Measurements from ENCODE around the gene CCDC117. TPM values are rescaled to one million over a fixed set of nuclear protein-coding genes. Genes with fewer than 3 reads are reported as not detected.

Gene CCDC117
- total and polyA plus RNA-seq, 5 experiments from 2014 or later, result 7.2 to 17.6 (median 11.1) TPM

- Mint-ChIP-seq H3K9me3 (peaks cover 0 to 3% (median 0%) of the 10 kb centered on the region in 9 donors), H3K4me3 (peak overlapping the region; percentile 91 to 100 (median 96)), H3K36me3 (peaks cover 5 to 46% (median 10%) of the 10 kb centered on the region in 3 donors), H3K4me1 (peaks cover 15 to 45% (median 37%) of the 10 kb centered on the region in 4 donors), H3K27me3 (no peaks in the 10 kb centered on the region), H3K27ac (peak overlapping the region; percentile 88 to 97 (median 94))
- POLR2A ChIA-PET, result interaction anchor here (1.6 to 2.1 kb wide), 3 partner anchors 27 to 56 kb away, joined by 6 to 24 read pairs (median 7); partner anchors contain the start of genes CHEK2, HSCB and XBP1
- DNase-seq (no peak), ATAC-seq (no peak)
Observed at GRCh38 chr22:28773461-28773867, 969 bp downstream of the CCDC117 start.

DNA sequence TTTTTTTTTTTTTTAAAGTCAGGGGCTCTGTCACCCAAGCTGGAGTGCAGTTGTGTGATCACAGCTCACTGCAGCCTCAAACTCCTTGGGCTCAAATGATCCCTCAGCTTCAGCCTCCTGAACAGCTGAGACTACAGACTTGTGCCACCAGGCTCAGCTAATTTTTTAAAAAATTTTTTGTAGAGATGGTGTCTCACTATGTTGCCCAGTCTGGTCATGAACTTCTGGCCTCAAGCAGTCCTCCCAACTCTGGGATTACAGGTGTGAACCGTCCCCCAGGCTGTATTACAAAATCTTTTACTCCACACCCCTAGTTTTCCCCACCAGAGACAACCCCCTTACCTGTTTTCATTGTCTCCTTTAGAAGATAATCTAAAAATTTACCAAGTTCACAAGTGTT is 1.9 kb downstream of the CCDC117 start:
- POLR2A ChIA-PET, result interaction anchor here (0.7 kb wide), 1 partner anchor 264 kb away, joined by 5 read pairs; no protein-coding TSS in a partner anchor
- no peak for DNase-seq

GRCh38 chr22:28779833-28780232 is 7.3 kb downstream of the CCDC117 start:
- peak overlapping the region in 2 of 10 donors; percentile 13 to 19 for H3K4me3 Mint-ChIP-seq
- H3K9me3 Mint-ChIP-seq, result no peaks in the 10 kb centered on the region
- POLR2A ChIA-PET, result interaction anchor here (0.8 to 2.0 kb wide), 3 partner anchors 19 to 51 kb away, joined by 4 to 6 read pairs (median 6); partner anchors contain the start of gene XBP1
- H3K27me3 Mint-ChIP-seq, result no peaks in the 10 kb centered on the region
- H3K27ac Mint-ChIP-seq, result peak overlapping the region in 1 of 10 donors; percentile 40
- H3K4me1 Mint-ChIP-seq, result peaks cover 11 to 49% (median 36%) of the 10 kb centered on the region in 4 donors
- peaks cover 0 to 91% (median 9%) of the 10 kb centered on the region in 3 donors for H3K36me3 Mint-ChIP-seq
- no peak for ATAC-seq
- DNase-seq, result no peak

More for the DNA sequence above, 1.9 kb downstream of the CCDC117 start:
- H3K36me3 Mint-ChIP-seq, result peaks cover 5 to 53% (median 10%) of the 10 kb centered on the region in 3 donors
- H3K9me3 Mint-ChIP-seq, result no peaks in the 10 kb centered on the region
- peak overlapping the region in 6 of 10 donors; percentile 37 to 92 (median 79) for H3K27ac Mint-ChIP-seq
- peaks cover 15 to 49% (median 40%) of the 10 kb centered on the region in 4 donors for H3K4me1 Mint-ChIP-seq
- no peaks in the 10 kb centered on the region for H3K27me3 Mint-ChIP-seq
- no peak for ATAC-seq
- H3K4me3 Mint-ChIP-seq, result peak overlapping the region; percentile 71 to 100 (median 94)

- DNase-seq (no peak), ATAC-seq (no peak)
- peaks cover 9 to 44% (median 33%) of the 10 kb centered on the region in 4 donors for H3K4me1 Mint-ChIP-seq
- no peaks in the 10 kb centered on the region for H3K27me3 Mint-ChIP-seq
- peak overlapping the region in 2 of 10 donors; percentile 8 to 40 for H3K27ac Mint-ChIP-seq
- H3K36me3 Mint-ChIP-seq, result peaks cover 0 to 91% (median 10%) of the 10 kb centered on the region in 3 donors
- POLR2A ChIA-PET, result interaction anchor here (0.6 to 2.0 kb wide), 3 partner anchors 18 to 51 kb away, joined by 3 to 6 read pairs (median 6); partner anchors contain the start of gene XBP1
- no peak overlapping the region for H3K4me3 Mint-ChIP-seq
- H3K9me3 Mint-ChIP-seq, result no peaks in the 10 kb centered on the region
Observed at GRCh38 chr22:28780296-28780695, 7.8 kb downstream of the CCDC117 start.

DNA sequence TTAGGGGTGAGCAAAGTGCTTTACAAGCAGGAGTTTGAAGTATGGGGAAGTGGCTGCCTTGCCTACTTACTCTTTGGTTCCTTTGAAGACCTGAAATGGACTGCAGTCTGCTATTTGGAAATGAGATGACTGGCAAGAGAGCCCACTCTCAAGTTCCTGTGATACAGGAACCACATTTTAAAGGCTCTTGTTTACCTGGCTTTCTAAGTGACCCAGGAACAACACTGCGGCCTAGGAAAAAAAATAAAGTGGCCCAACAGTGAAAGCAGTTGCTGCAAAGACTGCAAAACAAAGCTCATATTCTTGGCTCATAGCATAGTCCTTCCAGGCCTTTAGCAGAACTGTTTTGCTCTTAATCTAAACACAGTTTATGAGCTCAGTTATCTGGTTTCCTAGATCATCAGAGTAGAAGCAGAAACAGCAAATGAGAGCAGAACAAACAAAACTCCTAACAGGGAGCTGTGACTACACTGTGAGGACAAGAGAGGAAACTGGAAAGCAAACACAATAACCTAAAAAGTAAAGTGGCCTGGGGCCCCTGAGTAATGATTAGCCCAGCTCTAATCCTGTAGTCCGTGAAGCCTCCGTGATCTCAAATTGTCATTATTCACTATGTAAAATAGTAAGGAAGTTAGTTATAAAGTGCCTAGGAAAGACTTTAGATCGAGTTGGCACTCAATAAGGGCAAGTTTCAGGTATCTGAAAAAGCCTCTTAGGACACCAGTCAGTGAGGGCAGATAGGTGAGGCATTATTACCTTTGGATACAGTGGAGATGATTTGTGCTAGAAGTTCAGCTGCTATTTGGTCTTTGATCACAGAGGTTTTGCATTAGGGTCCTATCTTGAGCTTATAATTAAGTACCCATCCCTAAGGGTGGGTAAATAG is 11.5 kb downstream of the CCDC117 start:
- peak overlapping the region in 5 of 10 donors; percentile 8 to 44 (median 21) for H3K27ac Mint-ChIP-seq
- peaks cover 5 to 29% (median 15%) of the 10 kb centered on the region in 4 donors for H3K4me1 Mint-ChIP-seq
- ATAC-seq (no peak), DNase-seq (no peak)
- H3K9me3 Mint-ChIP-seq, result no peaks in the 10 kb centered on the region
- H3K4me3 Mint-ChIP-seq, result no peak overlapping the region
- H3K36me3 Mint-ChIP-seq, result peaks cover 6 to 92% (median 6%) of the 10 kb centered on the region in 3 donors
- POLR2A ChIA-PET, result no interaction called here
- no peaks in the 10 kb centered on the region for H3K27me3 Mint-ChIP-seq

GRCh38 chr22:28788601-28789000 is 16.1 kb downstream of the CCDC117 start:
- no peak for DNase-seq
- Mint-ChIP-seq H3K27me3 (no peaks in the 10 kb centered on the region), H3K4me3 (no peak overlapping the region), H3K4me1 (peaks cover 5 to 44% (median 39%) of the 10 kb centered on the region in 4 donors), H3K27ac (peak overlapping the region in 4 of 10 donors; percentile 5 to 84 (median 40)), H3K9me3 (no peaks in the 10 kb centered on the region), H3K36me3 (peaks cover 4 to 75% (median 6%) of the 10 kb centered on the region in 3 donors)
- POLR2A ChIA-PET, result interaction anchor here (0.7 kb wide), 1 partner anchor 12 kb away, joined by 3 read pairs; the partner anchor contains the start of gene XBP1
- no peak for ATAC-seq

GRCh38 chr22:28791124-28791523 is 18.6 kb downstream of the CCDC117 start:
- H3K27ac Mint-ChIP-seq, result peak overlapping the region in 7 of 10 donors; percentile 25 to 79 (median 58)
- H3K9me3 Mint-ChIP-seq, result no peaks in the 10 kb centered on the region
- H3K27me3 Mint-ChIP-seq, result no peaks in the 10 kb centered on the region
- ATAC-seq, result no peak
- peaks cover 15 to 63% (median 61%) of the 10 kb centered on the region in 4 donors for H3K4me1 Mint-ChIP-seq
- no peak for DNase-seq
- H3K36me3 Mint-ChIP-seq, result peaks cover 5 to 75% (median 16%) of the 10 kb centered on the region in 3 donors
- no peak overlapping the region for H3K4me3 Mint-ChIP-seq
- POLR2A ChIA-PET, result interaction anchor here (0.9 to 2.4 kb wide), 4 partner anchors 8 to 36 kb away, joined by 3 to 8 read pairs (median 4); partner anchors contain the start of gene XBP1

- peak in 1 of 2 donors; percentile 38 for ATAC-seq
- H3K27ac Mint-ChIP-seq, result peak overlapping the region in 9 of 10 donors; percentile 7 to 85 (median 58)
- DNase-seq, result no peak
- peaks cover 0 to 75% (median 20%) of the 10 kb centered on the region in 3 donors for H3K36me3 Mint-ChIP-seq
- no peaks in the 10 kb centered on the region for H3K9me3 Mint-ChIP-seq
- no peaks in the 10 kb centered on the region for H3K27me3 Mint-ChIP-seq
- peaks cover 21 to 71% (median 65%) of the 10 kb centered on the region in 4 donors for H3K4me1 Mint-ChIP-seq
- H3K4me3 Mint-ChIP-seq, result peak overlapping the region in 5 of 10 donors; percentile 9 to 45 (median 16)
- POLR2A ChIA-PET, result interaction anchor here (0.9 to 2.4 kb wide), 3 partner anchors 8 to 36 kb away, joined by 3 to 8 read pairs (median 4); partner anchors contain the start of genes CCDC117 and XBP1
Observed at GRCh38 chr22:28791841-28792490, 19.5 kb downstream of the CCDC117 start.

- Mint-ChIP-seq H3K4me1 (peaks cover 21 to 77% (median 70%) of the 10 kb centered on the region in 4 donors), H3K4me3 (peak overlapping the region in 6 of 10 donors; percentile 10 to 47 (median 35)), H3K36me3 (peaks cover 0 to 76% (median 21%) of the 10 kb centered on the region in 3 donors), H3K27ac (peak overlapping the region; percentile 3 to 85 (median 68)), H3K9me3 (no peaks in the 10 kb centered on the region), H3K27me3 (no peaks in the 10 kb centered on the region)
- POLR2A ChIA-PET, result interaction anchor here (0.9 to 2.4 kb wide), 2 partner anchors 8 to 21 kb away, joined by 3 to 8 read pairs; partner anchors contain the start of genes CCDC117 and XBP1
- peak in 1 of 2 donors; percentile 51 for ATAC-seq
- no peak for DNase-seq
Observed at GRCh38 chr22:28792491-28793383, 20.2 kb downstream of the CCDC117 start.

GRCh38 chr22:28793976-28794584 is 21.6 kb downstream of the CCDC117 start:
- Mint-ChIP-seq H3K4me1 (peaks cover 23 to 83% (median 79%) of the 10 kb centered on the region in 4 donors), H3K4me3 (peak overlapping the region in 4 of 10 donors; percentile 16 to 51 (median 36)), H3K36me3 (peaks cover 0 to 77% (median 21%) of the 10 kb centered on the region in 3 donors), H3K27me3 (no peaks in the 10 kb centered on the region), H3K9me3 (no peaks in the 10 kb centered on the region), H3K27ac (peak overlapping the region; percentile 1 to 79 (median 66))
- POLR2A ChIA-PET, result interaction anchor here (0.6 to 1.2 kb wide), 3 partner anchors 9 to 875 kb away, joined by 3 to 6 read pairs (median 3); no protein-coding TSS in a partner anchor
- ATAC-seq (no peak), DNase-seq (no peak)

Measured in naive thymus-derived CD8-positive, alpha-beta T cell (primary cell).